Prostate gland (tissue), 2 donors: ENCODE results near the gene DCAF12. TPM values are rescaled to one million over a fixed set of nuclear protein-coding genes. Genes with fewer than 3 reads are reported as not detected.

Experiments
- DNase-seq: peaks from one replicate; pipeline ENCODE4 v3.0.0-alpha.2; 2019; ENCODE audit warnings: low spot score
- H3K27ac ChIP-seq, 2 donors: fragments of 200-600 bp; sonication (generic); 2 replicates each; pipeline ENCODE4 v1.5.1; 2017 to 2019
- H3K27me3 ChIP-seq: fragments of 200-600 bp; sonication (generic); replicated peaks from 2 replicates; pipeline ENCODE4 v1.5.1; 2019; ENCODE audit not compliant: insufficient read depth
- H3K36me3 ChIP-seq, 2 donors: fragments of 200-600 bp; sonication (generic); 1 replicate in 1 of 2; 2 replicates in 1 of 2; pipeline versions ENCODE4 v1.5.1 to v1.8.1; 2017 to 2019
- H3K4me1 ChIP-seq: fragments of 200-600 bp; sonication (generic); replicated peaks from 2 replicates; pipeline ENCODE4 v1.5.1; 2019
- H3K4me3 ChIP-seq, 2 donors: fragments of 200-600 bp; sonication (generic); 2 replicates each; pipeline ENCODE4 v1.5.1; 2017 to 2019
- H3K9me3 ChIP-seq: fragments of 200-600 bp; sonication (generic); 2 replicates; pipeline ENCODE4 v1.5.1; 2017
- CTCF ChIP-seq, 4 experiments: fragments of 200-600 bp in 2 of 4; fragments of 450-650 bp in 2 of 4; sonication (generic) in 2 of 4; IDR thresholded peaks; 1 replicate in 3 of 4; 2 replicates in 1 of 4; pipeline ENCODE4 v1.5.1; 2016 to 2019; ENCODE audit warnings: antibody characterized with exemption in 4 of 4, mild to moderate bottlenecking in 2 of 4, moderate library complexity in 2 of 4
- POLR2A ChIP-seq: fragments of 450-650 bp; IDR thresholded peaks from one replicate; pipeline ENCODE4 v1.6.1; 2016; ENCODE audit warnings: antibody characterized with exemption, mild to moderate bottlenecking
- POLR2AphosphoS5 ChIP-seq: sonication (generic); formaldehyde crosslinking; IDR thresholded peaks from one replicate; pipeline ENCODE4 v1.6.1; 2017; ENCODE audit warnings: antibody characterized with exemption
- WGBS: methylation state at CpG from one replicate; pipeline ENCODE4 v1.1.5; 2018; 5-methylcytosine and 5-hydroxymethylcytosine counted together
- intact Hi-C: fragments of 100-400 bp; cut with DNase I; formaldehyde crosslinking; loops from one replicate; pipeline ENCODE4 v1.14.2; 2022
- total RNA-seq, 2 donors: library from RNA; depleted of rRNA; stranded (reverse); fragments of >200 nt; gene quantifications; one replicate each; pipeline ENCODE4 v1.1.0, GENCODE V29; 2016

The DCAF12 gene
- total RNA-seq, 2 donors from 2014 or later: 30.6 to 100 TPM

- no peaks in the 10 kb centered on the region for H3K9me3 ChIP-seq
- H3K4me1 ChIP-seq: no peaks in the 10 kb centered on the region
- H3K36me3 ChIP-seq: no peaks in the 10 kb centered on the region
- intact Hi-C loops: no loop called here
- no peak for DNase-seq
- 56% methylated on average over 1 of the region's 1 CpG for WGBS
- H3K27me3 ChIP-seq: no peaks in the 10 kb centered on the region
- TF ChIP-seq POLR2A: no peak
- TF ChIP-seq POLR2AphosphoS5: no peak
- no peak for TF ChIP-seq CTCF (IDR thresholded peaks at IDR 0.05)
- H3K27ac ChIP-seq: no peak overlapping the region
- H3K4me3 ChIP-seq: no peak overlapping the region
These were observed 27.6 kb upstream of the DCAF12 start for GRCh38 chr9:34154057-34154456.

GRCh38 chr9:34151398-34151797, 24.9 kb upstream of the DCAF12 start:
- H3K36me3 ChIP-seq: no peaks in the 10 kb centered on the region

GRCh38 chr9:34145165-34145564, 18.7 kb upstream of the DCAF12 start:
- Histone ChIP-seq H3K27me3 (no peaks in the 10 kb centered on the region), H3K4me1 (no peaks in the 10 kb centered on the region), H3K27ac (no peak overlapping the region), H3K9me3 (no peaks in the 10 kb centered on the region), H3K4me3 (no peak overlapping the region), H3K36me3 (no peaks in the 10 kb centered on the region)
- intact Hi-C loops: no loop called here
- WGBS: 59% methylated on average over 3 of the region's 3 CpGs
- TF ChIP-seq POLR2AphosphoS5 (no peak), CTCF (IDR thresholded peaks at IDR 0.05) (no peak), POLR2A (no peak)
- DNase-seq: no peak

More at GRCh38 chr9:34151398-34151797, 24.9 kb upstream of the DCAF12 start:
- Histone ChIP-seq H3K27me3 (no peaks in the 10 kb centered on the region), H3K27ac (no peak overlapping the region), H3K4me1 (no peaks in the 10 kb centered on the region), H3K9me3 (no peaks in the 10 kb centered on the region), H3K4me3 (no peak overlapping the region)
- no peak for TF ChIP-seq CTCF (IDR thresholded peaks at IDR 0.05)
- no peak for TF ChIP-seq POLR2AphosphoS5
- TF ChIP-seq POLR2A: no peak
- intact Hi-C loops: no loop called here
- 84% methylated on average over 4 of the region's 4 CpGs for WGBS
- DNase-seq: no peak

- H3K27ac ChIP-seq: no peak overlapping the region
- no peak for DNase-seq
- WGBS: 85% methylated on average over 2 of the region's 2 CpGs
- TF ChIP-seq POLR2AphosphoS5: no peak
- no peak for TF ChIP-seq POLR2A
- no peak for TF ChIP-seq CTCF (IDR thresholded peaks at IDR 0.05)
- H3K36me3 ChIP-seq: no peaks in the 10 kb centered on the region
- no peak overlapping the region for H3K4me3 ChIP-seq
- H3K9me3 ChIP-seq: no peaks in the 10 kb centered on the region
- intact Hi-C loops: no loop called here
- H3K4me1 ChIP-seq: no peaks in the 10 kb centered on the region
- no peaks in the 10 kb centered on the region for H3K27me3 ChIP-seq
These were observed 16.6 kb upstream of the DCAF12 start for GRCh38 chr9:34143116-34143515.

GRCh38 chr9:34140853-34141252, 14.4 kb upstream of the DCAF12 start:
- no peak for TF ChIP-seq POLR2A
- no peak for TF ChIP-seq CTCF (IDR thresholded peaks at IDR 0.05)
- TF ChIP-seq POLR2AphosphoS5: no peak
- H3K9me3 ChIP-seq: no peaks in the 10 kb centered on the region
- H3K27me3 ChIP-seq: no peaks in the 10 kb centered on the region
- H3K4me1 ChIP-seq: no peaks in the 10 kb centered on the region
- no peak overlapping the region for H3K27ac ChIP-seq
- H3K36me3 ChIP-seq: no peaks in the 10 kb centered on the region
- WGBS: 87% methylated on average over 2 of the region's 2 CpGs
- intact Hi-C loops: no loop called here
- H3K4me3 ChIP-seq: no peak overlapping the region
- no peak for DNase-seq
